Measurements from ENCODE around the gene NEK8.

DNA sequence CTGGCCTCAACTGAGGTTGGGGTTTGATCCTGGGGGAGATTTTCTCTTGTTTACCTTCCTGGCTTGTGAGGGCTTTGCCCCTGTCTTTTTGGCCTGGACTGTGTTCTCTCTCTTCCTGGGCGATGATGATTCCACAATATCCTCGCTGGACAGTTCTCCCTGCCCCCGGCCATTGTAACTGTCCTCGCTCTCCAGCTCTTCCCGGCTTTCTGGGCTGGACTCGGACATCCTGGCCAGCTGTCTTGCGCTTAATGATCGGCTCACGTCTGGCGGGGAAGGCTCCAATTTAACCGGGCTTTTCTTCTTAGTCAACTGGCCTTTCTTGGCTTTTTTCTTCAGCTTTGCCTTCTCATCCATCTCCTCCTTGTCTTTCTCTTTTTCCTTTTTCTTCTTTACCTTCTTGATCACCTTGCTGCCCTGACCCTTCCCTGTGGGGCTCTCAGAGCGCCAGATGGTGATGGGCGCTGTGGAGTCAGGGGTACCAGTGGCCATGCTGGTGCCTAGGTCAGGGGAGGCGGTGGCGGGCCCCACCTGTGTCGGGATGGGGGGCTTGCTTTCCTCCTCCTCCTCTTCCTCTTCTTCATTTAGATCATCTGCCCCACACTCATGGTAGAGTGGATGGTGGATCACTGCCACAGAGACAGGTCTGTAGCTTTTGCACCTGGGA is 24.9 kb upstream of the NEK8 start:
- TF ChIP-seq, protein P1, sequence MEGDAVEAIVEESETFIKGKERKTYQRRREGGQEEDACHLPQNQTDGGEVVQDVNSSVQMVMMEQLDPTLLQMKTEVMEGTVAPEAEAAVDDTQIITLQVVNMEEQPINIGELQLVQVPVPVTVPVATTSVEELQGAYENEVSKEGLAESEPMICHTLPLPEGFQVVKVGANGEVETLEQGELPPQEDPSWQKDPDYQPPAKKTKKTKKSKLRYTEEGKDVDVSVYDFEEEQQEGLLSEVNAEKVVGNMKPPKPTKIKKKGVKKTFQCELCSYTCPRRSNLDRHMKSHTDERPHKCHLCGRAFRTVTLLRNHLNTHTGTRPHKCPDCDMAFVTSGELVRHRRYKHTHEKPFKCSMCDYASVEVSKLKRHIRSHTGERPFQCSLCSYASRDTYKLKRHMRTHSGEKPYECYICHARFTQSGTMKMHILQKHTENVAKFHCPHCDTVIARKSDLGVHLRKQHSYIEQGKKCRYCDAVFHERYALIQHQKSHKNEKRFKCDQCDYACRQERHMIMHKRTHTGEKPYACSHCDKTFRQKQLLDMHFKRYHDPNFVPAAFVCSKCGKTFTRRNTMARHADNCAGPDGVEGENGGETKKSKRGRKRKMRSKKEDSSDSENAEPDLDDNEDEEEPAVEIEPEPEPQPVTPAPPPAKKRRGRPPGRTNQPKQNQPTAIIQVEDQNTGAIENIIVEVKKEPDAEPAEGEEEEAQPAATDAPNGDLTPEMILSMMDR (IDR thresholded peaks at IDR 0.05): no peak
- no peak for TF ChIP-seq POLR2A (IDR thresholded peaks at IDR 0.05)

Measured in lower leg skin (tissue), 3 donors.